SK-N-SH treated with all-trans-retinoic acid at 6 μM for 48 hours (cell line): ENCODE measurements around the gene ZC3H12C.

ENCODE experiments used
- ATAC-seq: fragments of 200-7000 bp; cut with Tn5 transposase; 3 replicates; pipeline ENCODE4 v1.9.1; 2020; ENCODE audit warnings: mild to moderate bottlenecking, moderate library complexity
- ARNTL ChIP-seq: fragments of 450-650 bp; formaldehyde crosslinking; IDR thresholded peaks from 2 replicates; pipeline ENCODE4 v1.5.0; 2020; ENCODE audit warnings: low read depth, mild to moderate bottlenecking, moderate library complexity, borderline replicate concordance
- CREB5 ChIP-seq: fragments of 250-450 bp; sonication (Bioruptor Pico); IDR thresholded peaks from 2 replicates; pipeline ENCODE4 v1.5.1; 2020; ENCODE audit warnings: low read depth, mild to moderate bottlenecking, moderate library complexity
- CSDC2 ChIP-seq: fragments of 250-450 bp; sonication (Bioruptor Pico); IDR thresholded peaks from 2 replicates; pipeline ENCODE4 v1.5.0; 2020; ENCODE audit warnings: mild to moderate bottlenecking, moderate library complexity
- CSRNP3 ChIP-seq: fragments of 250-450 bp; sonication (Bioruptor Pico); IDR thresholded peaks from 2 replicates; pipeline ENCODE4 v1.5.1; 2021; ENCODE audit warnings: mild to moderate bottlenecking, moderate library complexity
- ESRRG ChIP-seq: fragments of 250-450 bp; sonication (Bioruptor Pico); IDR thresholded peaks from 2 replicates; pipeline ENCODE4 v1.6.1; 2021; ENCODE audit warnings: mild to moderate bottlenecking
- ISL1 ChIP-seq: fragments of 250-450 bp; sonication (Bioruptor Pico); IDR thresholded peaks from 2 replicates; pipeline ENCODE4 v2.1.2; 2022; ENCODE audit warnings: mild to moderate bottlenecking, moderate library complexity
- OSR1 ChIP-seq: fragments of 250-450 bp; sonication (Bioruptor Pico); IDR thresholded peaks from 2 replicates; pipeline ENCODE4 v1.8.0; 2022; ENCODE audit warnings: moderate library complexity, mild to moderate bottlenecking, inconsistent platforms
- PATZ1 ChIP-seq: fragments of 250-450 bp; sonication (Bioruptor Pico); IDR thresholded peaks from 2 replicates; pipeline ENCODE4 v1.8.0; 2020; ENCODE audit warnings: mild to moderate bottlenecking, moderate library complexity, borderline replicate concordance
- POU6F1 ChIP-seq: fragments of 250-450 bp; sonication (Bioruptor Pico); IDR thresholded peaks from 2 replicates; pipeline ENCODE4 v1.8.0; 2021; ENCODE audit warnings: low read depth, mild to moderate bottlenecking, moderate library complexity, borderline replicate concordance
- PPARA ChIP-seq: fragments of 250-450 bp; sonication (Bioruptor Pico); IDR thresholded peaks from 2 replicates; pipeline ENCODE4 v1.5.0; 2020; ENCODE audit warnings: mild to moderate bottlenecking, borderline replicate concordance
- RARB ChIP-seq: fragments of 250-450 bp; sonication (Bioruptor Pico); IDR thresholded peaks from 2 replicates; pipeline ENCODE4 v1.8.0; 2021; ENCODE audit warnings: mild to moderate bottlenecking, moderate library complexity
- SNAI2 ChIP-seq: fragments of 250-450 bp; sonication (Bioruptor Pico); IDR thresholded peaks from 2 replicates; pipeline ENCODE4 v1.5.0; 2020; ENCODE audit warnings: mild to moderate bottlenecking, moderate library complexity
- TCF4 ChIP-seq: fragments of 250-450 bp; sonication (Bioruptor Pico); IDR thresholded peaks from 2 replicates; pipeline ENCODE4 v1.8.0; 2021; ENCODE audit warnings: mild to moderate bottlenecking, moderate library complexity, borderline replicate concordance
- TOX ChIP-seq: fragments of 250-450 bp; sonication (Bioruptor Pico); IDR thresholded peaks from 2 replicates; pipeline ENCODE4 v1.8.0; 2021; ENCODE audit warnings: mild to moderate bottlenecking, moderate library complexity, borderline replicate concordance
- TSHZ2 ChIP-seq: fragments of 250-450 bp; sonication (Bioruptor Pico); IDR thresholded peaks from 2 replicates; pipeline ENCODE4 v1.5.0; 2020; ENCODE audit warnings: mild to moderate bottlenecking, moderate library complexity
- ZC3H10 ChIP-seq: fragments of 250-450 bp; sonication (Bioruptor Pico); IDR thresholded peaks from 2 replicates; pipeline ENCODE4 v1.5.1; 2021; ENCODE audit warnings: mild to moderate bottlenecking, moderate library complexity
- ZFP3 ChIP-seq: fragments of 250-450 bp; sonication (Bioruptor Pico); IDR thresholded peaks from 2 replicates; pipeline ENCODE4 v1.5.0; 2020; ENCODE audit warnings: mild to moderate bottlenecking, moderate library complexity
- ZFP30 ChIP-seq: fragments of 450-650 bp; formaldehyde crosslinking; IDR thresholded peaks from 2 replicates; pipeline ENCODE4 v1.5.0; 2022; ENCODE audit warnings: mild to moderate bottlenecking, moderate library complexity
- ZNF565 ChIP-seq: fragments of 450-650 bp; formaldehyde crosslinking; conservative IDR thresholded peaks from 2 replicates; pipeline ENCODE4 v1.5.0; 2020; ENCODE audit warnings: low read depth, mild to moderate bottlenecking, moderate library complexity
- ZNF70 ChIP-seq: fragments of 450-650 bp; formaldehyde crosslinking; IDR thresholded peaks from 2 replicates; pipeline ENCODE4 v1.5.0; 2020; ENCODE audit warnings: mild to moderate bottlenecking, moderate library complexity
- ZNF8 ChIP-seq: fragments of 450-650 bp; formaldehyde crosslinking; IDR thresholded peaks from 2 replicates; pipeline ENCODE4 v1.5.0; 2020; ENCODE audit warnings: mild to moderate bottlenecking, moderate library complexity

The ZC3H12C gene

GRCh38 chr11:110090466-110091026, 2.6 kb upstream of the ZC3H12C start:
- TF ChIP-seq ESRRG (CRISPR knock-in tag) = no peak
- no peak for TF ChIP-seq TCF4 (CRISPR knock-in tag)
- no peak for TF ChIP-seq SNAI2 (CRISPR knock-in tag)
- no peak for TF ChIP-seq ZC3H10 (CRISPR knock-in tag)
- TF ChIP-seq ARNTL = no peak
- TF ChIP-seq PPARA = no peak
- no peak for TF ChIP-seq OSR1 (CRISPR knock-in tag)
- no peak for TF ChIP-seq ISL1
- TF ChIP-seq ZNF70 (CRISPR knock-in tag) = no peak
- no peak for TF ChIP-seq PATZ1 (CRISPR knock-in tag)
- TF ChIP-seq CREB5 (CRISPR knock-in tag) = no peak
- ATAC-seq = no peak

GRCh38 chr11:110092111-110092514, 1.1 kb upstream of the ZC3H12C start:
- TF ChIP-seq POU6F1 (CRISPR knock-in tag) = no peak
- no peak for TF ChIP-seq TSHZ2 (CRISPR knock-in tag)
- no peak for TF ChIP-seq PPARA
- TF ChIP-seq SNAI2 (CRISPR knock-in tag) = no peak
- TF ChIP-seq TCF4 (CRISPR knock-in tag) = no peak
- no peak for TF ChIP-seq ESRRG (CRISPR knock-in tag)
- no peak for TF ChIP-seq CSDC2 (CRISPR knock-in tag)
- TF ChIP-seq ZFP30 = no peak
- no peak for TF ChIP-seq ZNF565 (CRISPR knock-in tag)
- no peak for TF ChIP-seq ZC3H10 (CRISPR knock-in tag)
- no peak for TF ChIP-seq ZNF8
- TF ChIP-seq PATZ1 (CRISPR knock-in tag) = no peak
- no peak for TF ChIP-seq OSR1 (CRISPR knock-in tag)
- TF ChIP-seq ISL1 = no peak

GRCh38 chr11:110093407-110094297, 460 bp downstream of the ZC3H12C start:
- peak; percentile 64 for ATAC-seq
- TF ChIP-seq CSRNP3 (CRISPR knock-in tag) (no peak), POU6F1 (CRISPR knock-in tag) (no peak), RARB (CRISPR knock-in tag) (no peak), OSR1 (CRISPR knock-in tag) (no peak), TOX (no peak), TCF4 (CRISPR knock-in tag) (no peak), ZC3H10 (CRISPR knock-in tag) (no peak), ZFP30 (no peak), ARNTL (no peak), ZFP3 (CRISPR knock-in tag) (no peak), SNAI2 (CRISPR knock-in tag) (no peak), ESRRG (CRISPR knock-in tag) (no peak)

More at GRCh38 chr11:110092111-110092514, 1.1 kb upstream of the ZC3H12C start:
- ATAC-seq = no peak
